ENCODE results near the gene YTHDC2.
A peak's percentile ranks its signal among the peaks of the same experiment; 100 is the strongest.
"Not testable (repeated sequence)": the region's sequence is repeated elsewhere in the genome, so short reads cannot be mapped to it uniquely, and the experiment has no call there.

Gene YTHDC2

DNA sequence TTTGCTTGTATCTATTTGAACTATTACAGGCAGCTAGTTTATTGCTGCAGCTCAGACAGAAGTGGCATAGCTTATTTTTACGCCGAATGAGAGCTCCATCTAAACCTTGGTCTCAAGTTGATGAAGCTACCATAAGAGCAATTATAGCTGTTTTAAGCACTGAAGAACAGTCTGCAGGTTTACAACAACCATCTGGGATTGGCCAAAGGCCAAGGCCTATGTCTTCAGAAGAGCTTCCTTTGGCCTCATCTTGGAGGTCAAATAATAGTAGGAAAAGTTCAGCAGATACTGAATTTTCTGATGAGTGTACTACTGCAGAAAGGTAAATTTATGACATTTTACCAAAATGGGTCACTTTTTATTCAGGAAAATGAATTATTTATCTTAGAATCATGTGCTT, 67.9 kb downstream of the YTHDC2 start:
- DNase-seq (ENCODE audit: low read depth): no peak
- H3K4me3 ChIP-seq (ENCODE audit: control insufficient read depth, low read depth, low read length): no peak overlapping the region
- TF ChIP-seq, protein P1, sequence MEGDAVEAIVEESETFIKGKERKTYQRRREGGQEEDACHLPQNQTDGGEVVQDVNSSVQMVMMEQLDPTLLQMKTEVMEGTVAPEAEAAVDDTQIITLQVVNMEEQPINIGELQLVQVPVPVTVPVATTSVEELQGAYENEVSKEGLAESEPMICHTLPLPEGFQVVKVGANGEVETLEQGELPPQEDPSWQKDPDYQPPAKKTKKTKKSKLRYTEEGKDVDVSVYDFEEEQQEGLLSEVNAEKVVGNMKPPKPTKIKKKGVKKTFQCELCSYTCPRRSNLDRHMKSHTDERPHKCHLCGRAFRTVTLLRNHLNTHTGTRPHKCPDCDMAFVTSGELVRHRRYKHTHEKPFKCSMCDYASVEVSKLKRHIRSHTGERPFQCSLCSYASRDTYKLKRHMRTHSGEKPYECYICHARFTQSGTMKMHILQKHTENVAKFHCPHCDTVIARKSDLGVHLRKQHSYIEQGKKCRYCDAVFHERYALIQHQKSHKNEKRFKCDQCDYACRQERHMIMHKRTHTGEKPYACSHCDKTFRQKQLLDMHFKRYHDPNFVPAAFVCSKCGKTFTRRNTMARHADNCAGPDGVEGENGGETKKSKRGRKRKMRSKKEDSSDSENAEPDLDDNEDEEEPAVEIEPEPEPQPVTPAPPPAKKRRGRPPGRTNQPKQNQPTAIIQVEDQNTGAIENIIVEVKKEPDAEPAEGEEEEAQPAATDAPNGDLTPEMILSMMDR (conservative IDR thresholded peaks at IDR 0.05; ENCODE audit: control insufficient read depth, insufficient read depth, low read depth, low read length): no peak

DNA sequence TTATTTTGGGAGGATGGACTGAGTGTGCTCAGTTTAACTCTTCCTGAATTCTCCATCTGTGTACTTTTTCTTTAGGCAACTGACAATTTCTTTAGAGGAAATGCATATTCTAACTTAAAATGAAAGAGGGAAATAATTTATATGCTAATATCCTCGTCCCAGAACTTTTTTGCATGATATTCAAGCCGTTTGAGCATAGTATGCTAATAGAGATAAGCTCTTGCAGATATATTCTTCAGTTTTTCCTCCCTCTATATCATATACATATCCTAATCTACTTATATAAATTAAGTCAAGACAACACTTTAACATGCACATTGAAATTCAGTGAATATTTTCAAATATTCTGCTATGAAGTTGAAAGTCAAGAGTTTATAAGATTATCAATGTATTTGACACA, 84.7 kb downstream of the YTHDC2 start:
- DNase-seq (ENCODE audit: low read depth): no peak
- TF ChIP-seq, protein P1 (conservative IDR thresholded peaks at IDR 0.05; ENCODE audit: control insufficient read depth, insufficient read depth, low read depth, low read length): no peak
- H3K4me3 ChIP-seq (ENCODE audit: control insufficient read depth, low read depth, low read length): no peak overlapping the region

DNA sequence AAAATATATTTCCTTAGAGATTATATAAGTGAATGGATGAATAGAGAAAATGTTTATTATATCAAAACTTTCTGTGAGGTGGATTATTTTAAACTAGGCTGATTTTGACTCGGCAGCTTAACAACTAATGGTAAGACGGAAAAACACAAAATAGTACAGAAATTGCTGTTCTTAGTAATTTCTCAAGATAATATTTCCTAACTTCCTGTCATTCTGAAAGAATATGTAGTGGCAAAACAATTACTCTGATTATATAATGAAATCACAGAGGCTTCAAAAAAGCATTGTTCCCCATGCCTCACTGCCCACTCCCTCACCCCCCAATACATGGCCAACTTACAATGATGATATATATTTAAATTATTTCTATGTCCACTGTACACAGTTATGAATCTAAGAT, 85.4 kb downstream of the YTHDC2 start:
- DNase-seq (ENCODE audit: low read depth): no peak
- H3K4me3 ChIP-seq (ENCODE audit: control insufficient read depth, low read depth, low read length): no peak overlapping the region
- TF ChIP-seq, protein P1 (conservative IDR thresholded peaks at IDR 0.05; ENCODE audit: control insufficient read depth, insufficient read depth, low read depth, low read length): no peak

DNA sequence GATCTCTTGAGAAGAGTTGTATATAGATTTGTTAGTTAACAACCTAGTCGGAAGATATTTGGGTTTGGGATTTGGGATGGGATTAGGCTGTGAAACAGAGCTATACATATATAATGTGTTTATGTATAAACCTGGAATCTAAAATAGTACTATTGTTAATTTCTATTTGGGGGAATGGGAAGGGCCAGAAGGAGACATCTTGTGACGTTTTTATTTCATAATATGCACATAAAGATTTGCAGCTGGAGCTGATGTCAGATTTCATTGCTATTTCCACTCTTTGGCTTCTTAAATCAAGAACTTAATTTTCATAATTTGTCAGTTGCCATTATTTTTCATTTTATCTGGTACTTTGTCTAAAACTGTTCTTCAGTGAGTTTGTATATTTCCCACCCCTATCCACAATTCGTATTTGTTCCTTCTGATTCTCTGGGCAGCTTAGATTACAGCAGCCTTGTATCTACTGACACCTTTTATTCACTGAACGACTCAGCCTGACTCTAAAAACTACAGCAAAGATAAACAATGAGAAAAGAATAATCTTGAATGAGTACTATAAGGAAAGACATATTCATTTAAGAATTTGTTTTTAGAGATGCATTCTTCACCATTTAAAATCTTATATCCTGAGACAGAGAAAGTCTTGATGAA, 86.9 kb downstream of the YTHDC2 start:
- no peak overlapping the region for H3K4me3 ChIP-seq (ENCODE audit: control insufficient read depth, low read depth, low read length)
- no peak for DNase-seq (ENCODE audit: low read depth)
- TF ChIP-seq, protein P1 (conservative IDR thresholded peaks at IDR 0.05; ENCODE audit: control insufficient read depth, insufficient read depth, low read depth, low read length): no peak

DNA sequence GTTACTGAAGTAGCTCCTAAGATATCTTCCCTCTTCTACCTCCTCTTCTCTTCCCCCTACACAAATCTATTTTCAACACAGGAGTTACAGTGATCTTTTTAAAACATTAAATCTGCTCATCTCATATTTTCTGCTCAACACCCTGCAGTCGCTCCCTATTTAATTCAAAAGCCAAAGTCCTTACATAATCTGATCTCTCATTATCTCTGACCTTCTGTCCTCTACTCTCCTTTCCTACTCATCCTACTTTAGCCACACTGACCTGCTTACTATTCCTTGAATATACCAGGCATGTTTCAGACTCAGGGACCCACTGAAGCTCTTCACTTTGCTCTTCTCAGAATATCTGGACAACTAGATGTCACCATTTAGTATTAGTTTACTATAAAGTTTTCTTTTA, 87.9 kb downstream of the YTHDC2 start:
- no peak overlapping the region for H3K4me3 ChIP-seq (ENCODE audit: control insufficient read depth, low read depth, low read length)
- DNase-seq (ENCODE audit: low read depth): no peak
- TF ChIP-seq, protein P1 (conservative IDR thresholded peaks at IDR 0.05; ENCODE audit: control insufficient read depth, insufficient read depth, low read depth, low read length): no peak

DNA sequence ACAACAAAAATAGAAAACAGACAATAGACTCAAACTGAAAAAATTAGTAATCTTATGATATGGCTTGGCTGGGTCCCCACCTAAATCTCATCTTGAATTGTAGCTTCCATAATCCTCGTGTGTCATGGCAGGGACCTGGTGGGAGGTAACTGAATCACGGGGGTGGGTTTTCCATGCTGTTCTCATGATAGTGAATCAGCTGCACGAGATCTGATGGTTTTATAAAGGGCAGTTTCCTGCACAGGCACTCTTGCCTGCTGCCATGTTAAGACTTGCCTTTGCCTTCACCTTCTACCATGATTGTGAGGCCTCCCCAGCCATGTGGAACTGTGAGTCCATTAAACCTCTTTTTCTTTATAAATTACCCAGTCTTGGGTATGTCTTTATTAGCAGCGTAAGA, 89.8 kb downstream of the YTHDC2 start:
- peak; percentile 6 for DNase-seq (ENCODE audit: low read depth)

DNA sequence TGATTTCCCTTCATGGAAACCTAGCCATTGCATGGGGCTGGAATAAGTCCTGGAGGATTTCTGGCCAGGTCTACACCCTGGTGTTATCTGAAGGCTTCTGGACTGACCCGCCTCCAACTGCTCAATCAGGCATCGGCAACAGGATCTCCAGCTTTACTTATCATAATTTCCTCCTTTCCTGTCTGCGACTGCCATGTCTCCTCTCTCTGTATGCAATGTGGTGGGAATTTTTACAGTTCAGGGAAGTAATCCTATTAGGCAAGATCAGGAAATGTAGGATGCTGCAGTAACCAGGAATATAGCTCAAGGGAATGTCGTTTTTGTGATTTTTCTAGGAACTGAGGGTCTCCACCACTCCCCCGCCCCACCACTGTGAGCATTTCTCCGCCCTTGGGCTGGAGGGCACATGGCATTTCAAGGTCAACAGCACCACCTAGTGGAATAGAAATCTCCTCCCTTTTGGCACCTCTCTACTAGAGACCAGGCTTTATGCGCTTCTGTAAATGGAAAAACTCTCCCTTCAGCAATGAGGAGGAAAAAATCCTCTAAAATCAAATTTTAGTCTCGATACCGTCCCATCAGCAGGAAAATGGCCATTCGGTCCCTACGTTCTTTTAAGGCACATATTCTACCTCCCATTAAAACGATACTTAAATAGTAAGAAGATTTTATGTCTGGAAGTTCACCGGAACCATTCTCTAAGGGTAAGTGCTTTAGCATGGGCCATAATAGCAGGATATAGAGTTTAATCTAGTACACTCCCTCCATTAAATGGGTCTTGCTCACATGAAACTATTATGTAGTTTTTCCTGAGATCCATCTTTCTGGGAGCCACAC, 93.0 kb downstream of the YTHDC2 start:
- TF ChIP-seq, protein P1 (conservative IDR thresholded peaks at IDR 0.05; ENCODE audit: control insufficient read depth, insufficient read depth, low read depth, low read length): peak; percentile 75
- peak overlapping the region; percentile 4 for H3K4me3 ChIP-seq (ENCODE audit: control insufficient read depth, low read depth, low read length)
- DNase-seq (ENCODE audit: low read depth): peak; percentile 60

More for the DNA sequence above, 89.8 kb downstream of the YTHDC2 start:
- H3K4me3 ChIP-seq (ENCODE audit: control insufficient read depth, low read depth, low read length): not testable (repeated sequence)
